ENCODE data around the gene GPR161.
"Not testable (repeated sequence)": the region's sequence is repeated elsewhere in the genome, so short reads cannot be mapped to it uniquely, and the experiment has no call there.

GPR161 gene

DNA sequence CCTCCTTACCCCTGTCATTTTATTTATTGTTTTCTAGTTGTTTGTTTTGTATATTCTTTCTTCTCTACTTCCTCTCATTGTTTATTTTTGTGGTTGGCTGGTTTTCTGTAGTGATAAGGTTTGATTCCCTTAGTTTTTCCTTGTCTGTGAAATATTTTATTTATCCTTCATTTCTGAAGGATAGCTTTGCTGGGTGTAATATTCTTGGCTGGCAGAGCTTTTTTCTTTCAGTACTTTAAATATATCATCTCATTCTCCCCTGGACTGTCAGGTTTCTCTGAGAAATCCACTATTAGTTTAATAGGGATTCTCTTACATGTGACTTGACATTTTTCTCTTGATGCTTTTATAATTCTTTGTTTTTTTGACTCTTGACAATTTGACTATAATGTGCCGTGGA, 23.2 kb upstream of the GPR161 start:
- TF ChIP-seq, protein P1, sequence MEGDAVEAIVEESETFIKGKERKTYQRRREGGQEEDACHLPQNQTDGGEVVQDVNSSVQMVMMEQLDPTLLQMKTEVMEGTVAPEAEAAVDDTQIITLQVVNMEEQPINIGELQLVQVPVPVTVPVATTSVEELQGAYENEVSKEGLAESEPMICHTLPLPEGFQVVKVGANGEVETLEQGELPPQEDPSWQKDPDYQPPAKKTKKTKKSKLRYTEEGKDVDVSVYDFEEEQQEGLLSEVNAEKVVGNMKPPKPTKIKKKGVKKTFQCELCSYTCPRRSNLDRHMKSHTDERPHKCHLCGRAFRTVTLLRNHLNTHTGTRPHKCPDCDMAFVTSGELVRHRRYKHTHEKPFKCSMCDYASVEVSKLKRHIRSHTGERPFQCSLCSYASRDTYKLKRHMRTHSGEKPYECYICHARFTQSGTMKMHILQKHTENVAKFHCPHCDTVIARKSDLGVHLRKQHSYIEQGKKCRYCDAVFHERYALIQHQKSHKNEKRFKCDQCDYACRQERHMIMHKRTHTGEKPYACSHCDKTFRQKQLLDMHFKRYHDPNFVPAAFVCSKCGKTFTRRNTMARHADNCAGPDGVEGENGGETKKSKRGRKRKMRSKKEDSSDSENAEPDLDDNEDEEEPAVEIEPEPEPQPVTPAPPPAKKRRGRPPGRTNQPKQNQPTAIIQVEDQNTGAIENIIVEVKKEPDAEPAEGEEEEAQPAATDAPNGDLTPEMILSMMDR (IDR thresholded peaks at IDR 0.05; ENCODE audit: insufficient read depth, low read depth, low read length, missing control alignments) = no peak
- DNase-seq (ENCODE audit: low read depth) = no peak
- no peak overlapping the region for H3K4me3 ChIP-seq (ENCODE audit: low read length)

DNA sequence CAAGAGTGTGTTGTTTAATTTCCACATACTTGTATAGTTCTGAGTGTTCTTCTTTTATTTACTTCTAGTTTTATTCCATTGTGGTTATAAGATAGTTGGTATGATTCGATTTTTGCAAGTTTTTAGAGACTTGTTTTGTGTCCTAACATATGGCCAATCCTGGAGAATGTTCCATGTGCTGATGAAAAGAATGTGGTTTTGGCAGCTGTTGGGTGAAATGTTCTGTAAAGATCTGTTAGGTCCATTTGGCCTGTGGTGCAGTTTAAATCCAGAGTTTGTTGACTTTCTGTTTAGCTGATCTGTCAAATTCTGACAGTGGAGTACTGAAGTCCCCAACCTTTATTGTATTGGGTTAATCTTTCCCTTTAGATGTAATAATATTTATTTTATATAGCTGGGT, 22.5 kb upstream of the GPR161 start:
- H3K4me3 ChIP-seq (ENCODE audit: low read length) = no peak overlapping the region
- DNase-seq (ENCODE audit: low read depth) = no peak
- TF ChIP-seq, protein P1 (IDR thresholded peaks at IDR 0.05; ENCODE audit: insufficient read depth, low read depth, low read length, missing control alignments) = no peak

DNA sequence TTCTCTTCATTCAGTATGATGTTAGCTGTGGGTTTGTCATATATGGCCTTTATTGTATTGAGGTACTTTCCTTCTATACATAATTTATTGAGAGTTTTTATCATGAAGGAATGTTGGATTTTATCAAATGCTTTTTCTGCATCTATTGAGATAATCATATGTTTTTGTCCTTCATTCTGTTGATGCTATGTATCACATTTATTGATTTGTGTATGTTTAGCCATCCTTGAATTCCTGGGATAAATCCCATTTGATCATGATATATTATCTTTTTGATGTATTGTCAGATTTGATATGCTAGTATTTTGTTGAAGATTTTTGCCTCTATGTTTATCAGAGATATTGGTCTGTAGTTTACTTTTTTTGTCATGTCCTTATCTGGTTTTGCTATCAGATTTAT, 20.9 kb upstream of the GPR161 start:
- TF ChIP-seq, protein P1 (IDR thresholded peaks at IDR 0.05; ENCODE audit: insufficient read depth, low read depth, low read length, missing control alignments) = no peak
- no peak overlapping the region for H3K4me3 ChIP-seq (ENCODE audit: low read length)
- no peak for DNase-seq (ENCODE audit: low read depth)

DNA sequence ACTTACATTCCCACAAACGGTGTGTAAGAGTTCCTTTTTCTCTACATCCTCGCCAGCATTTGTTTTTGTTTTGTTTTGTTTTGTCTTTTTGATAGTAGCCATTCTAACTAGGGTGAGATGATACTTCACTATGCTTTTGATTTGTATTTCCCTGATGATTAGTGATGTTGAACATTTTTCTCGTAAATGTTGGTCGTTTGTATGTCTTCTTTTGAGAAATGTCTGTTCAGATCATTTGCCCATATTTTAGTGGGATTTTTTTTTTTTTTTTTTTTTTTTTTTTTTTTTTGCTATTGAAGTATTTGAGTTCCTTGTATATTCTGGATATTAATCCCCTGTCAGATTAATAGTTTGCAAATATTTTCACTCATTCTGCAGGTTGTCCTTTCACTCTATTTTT, 19.2 kb upstream of the GPR161 start:
- H3K4me3 ChIP-seq (ENCODE audit: low read length) = no peak overlapping the region
- DNase-seq (ENCODE audit: low read depth) = no peak
- TF ChIP-seq, protein P1 (IDR thresholded peaks at IDR 0.05; ENCODE audit: insufficient read depth, low read depth, low read length, missing control alignments) = no peak

DNA sequence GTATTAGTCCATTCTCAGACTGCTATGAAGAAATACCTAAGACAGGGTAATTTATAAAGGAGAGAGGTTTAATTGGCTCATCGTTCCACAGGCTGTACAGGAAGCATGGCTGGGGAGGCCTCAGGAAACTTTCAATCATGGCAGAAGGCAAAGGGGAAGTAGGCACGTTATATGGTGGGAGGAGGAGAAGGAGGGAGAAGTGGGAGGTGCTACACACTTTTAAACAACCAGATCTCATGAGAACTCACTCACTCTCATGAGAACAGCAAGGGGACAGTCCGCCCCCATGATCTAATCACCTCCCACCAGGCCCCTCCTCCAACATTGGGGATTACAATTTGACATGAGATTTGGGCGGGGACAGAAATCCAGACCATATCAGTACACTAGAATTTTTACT, 18.0 kb upstream of the GPR161 start:
- H3K4me3 ChIP-seq (ENCODE audit: low read length); DNase-seq (ENCODE audit: low read depth): not testable (repeated sequence)

DNA sequence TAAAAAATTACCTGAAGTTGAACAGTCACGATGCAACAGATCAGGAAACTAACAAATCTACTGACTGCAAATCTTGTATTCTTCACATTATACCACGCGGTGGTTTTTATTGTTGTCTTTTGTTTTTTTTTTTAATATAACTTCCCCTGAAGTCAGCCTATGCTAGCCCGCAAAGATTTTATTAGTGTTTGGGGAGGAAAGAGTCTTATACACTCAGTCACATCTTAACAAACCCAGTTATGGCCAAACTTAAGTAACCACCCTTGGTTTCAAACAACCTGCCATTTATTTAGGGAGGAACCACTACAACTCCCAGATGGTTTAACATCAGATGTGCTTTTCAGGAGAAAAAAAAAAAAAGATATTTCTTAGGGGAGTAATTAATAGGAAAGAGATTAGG, 15.2 kb upstream of the GPR161 start:
- DNase-seq (ENCODE audit: low read depth) = no peak
- TF ChIP-seq, protein P1 (IDR thresholded peaks at IDR 0.05; ENCODE audit: insufficient read depth, low read depth, low read length, missing control alignments) = no peak
- H3K4me3 ChIP-seq (ENCODE audit: low read length) = no peak overlapping the region

DNA sequence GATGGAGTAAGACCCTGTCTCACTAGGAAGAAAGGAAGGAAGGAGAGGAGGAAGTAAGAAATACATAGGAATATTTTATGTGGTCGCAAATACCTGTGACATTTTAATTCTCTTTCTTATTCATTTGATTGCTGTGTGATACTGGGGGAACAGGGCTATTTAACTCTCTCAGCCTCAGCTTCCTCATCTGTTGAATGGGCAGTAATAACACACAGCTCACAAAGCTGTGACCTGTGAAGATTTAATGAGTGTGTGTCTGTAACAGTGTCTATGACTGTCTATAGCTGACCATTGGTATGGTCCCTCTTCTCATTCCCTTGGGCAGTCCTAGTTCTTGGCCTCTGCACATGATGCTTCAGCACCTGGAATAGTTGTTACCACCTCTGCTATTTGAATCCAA, 13.6 kb upstream of the GPR161 start:
- no peak for DNase-seq (ENCODE audit: low read depth)
- TF ChIP-seq, protein P1 (IDR thresholded peaks at IDR 0.05; ENCODE audit: insufficient read depth, low read depth, low read length, missing control alignments) = no peak
- H3K4me3 ChIP-seq (ENCODE audit: low read length) = no peak overlapping the region

DNA sequence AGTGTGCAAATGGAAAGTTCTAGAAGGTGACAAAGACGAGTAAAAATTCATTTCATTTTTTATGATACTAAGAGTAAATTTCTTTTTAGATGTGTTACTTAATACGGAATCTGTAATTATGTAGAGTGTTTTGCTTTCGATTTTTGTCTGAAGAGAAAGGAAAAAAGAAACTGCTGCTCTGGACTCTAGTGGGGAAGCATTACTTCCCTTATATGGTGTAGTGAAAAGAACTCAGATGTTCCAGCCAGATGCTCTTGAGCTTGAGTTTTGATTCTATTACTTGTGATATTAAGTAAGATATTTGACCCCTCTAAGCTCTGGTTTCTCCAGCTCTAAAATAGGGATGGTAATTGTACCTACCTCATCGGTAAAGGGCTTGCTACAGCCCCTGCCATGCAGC, 12.2 kb upstream of the GPR161 start:
- TF ChIP-seq, protein P1 (IDR thresholded peaks at IDR 0.05; ENCODE audit: insufficient read depth, low read depth, low read length, missing control alignments) = no peak
- H3K4me3 ChIP-seq (ENCODE audit: low read length) = no peak overlapping the region

More for the DNA sequence above, 12.2 kb upstream of the GPR161 start:
- no peak for DNase-seq (ENCODE audit: low read depth)
